H1 (cell line): ENCODE results near the gene ELFN1. TPM values are rescaled to one million over a fixed set of nuclear protein-coding genes. Genes with fewer than 3 reads are reported as not detected.

Experiments
- BRCA1 ChIP-seq: IDR thresholded peaks from 2 replicates; pipeline ENCODE4 v1.6.1; 2012; ENCODE audit warnings: low read depth, low read length, improper control_type of control experiment
- TEAD4 ChIP-seq: IDR thresholded peaks from 2 replicates; pipeline ENCODE4 v1.6.1; 2012; ENCODE audit warnings: low read depth, low read length, inconsistent platforms, mixed read lengths
- polyA plus RNA-seq, 7 experiments: library from polyadenylated mRNA; depleted of rRNA in 3 of 7; stranded (reverse) in 5 of 7; unstranded in 2 of 7; fragments of >200 nt in 5 of 7; fragments of 200-250 nt in 2 of 7; gene quantifications; 1 replicate in 5 of 7; 2 replicates in 1 of 7; 4 replicates in 1 of 7; pipeline versions ENCODE4 v1.2.1 to v1.2.3, GENCODE V29; 2011 to 2013; ENCODE audit warnings: missing spikeins in 2 of 7, mixed read lengths in 2 of 7
- total RNA-seq: library from RNA; stranded (reverse); fragmentation: NEBNext Ultra II Directional; extraction: Animal tissue kit (Norgen Biotek cat#: 25700); gene quantifications from 2 replicates; pipeline ENCODE4 v1.2.1, GENCODE V29; 2021

Gene ELFN1
- total and polyA plus RNA-seq, 2 of the 8 experiments (the other 6 are each of a cell fraction or from before 2014, with no cell fraction given): 2.0 to 4.5 TPM

- TF ChIP-seq TEAD4 (no peak), BRCA1 (no peak)
Observed at GRCh38 chr7:1692515-1693418, 22.7 kb downstream of the ELFN1 start (continued).
